Stimulated activated memory B cell treated with anti-CD40 and anti-IgM and Interleukin-4, amounts not matched to agents 10 μg/mL and 1 μg/mL and 100 μg/mL, for 72 hours (primary cell): ENCODE results near the gene HK2.
"Not testable (repeated sequence)": the region's sequence is repeated elsewhere in the genome, so short reads cannot be mapped to it uniquely, and the experiment has no call there.

ENCODE experiments used
- ATAC-seq: fragments of 150-1000 bp; cut with Tn5 transposase; 2 replicates; pipeline ENCODE4 v1.10.0; 2021
- H3K27ac Mint-ChIP-seq: one replicate; pipeline ENCODE4 v1.8.0; 2022; ENCODE audit warnings: mild to moderate bottlenecking, mixed read lengths
- H3K27me3 Mint-ChIP-seq: one replicate; pipeline ENCODE4 v1.8.0; 2022; ENCODE audit warnings: mixed read lengths
- H3K36me3 Mint-ChIP-seq: one replicate; pipeline ENCODE4 v1.8.0; 2022; ENCODE audit warnings: mixed read lengths
- H3K4me1 Mint-ChIP-seq: one replicate; pipeline ENCODE4 v1.8.0; 2022; ENCODE audit warnings: mixed read lengths
- H3K4me3 Mint-ChIP-seq: one replicate; pipeline ENCODE4 v1.8.0; 2022; ENCODE audit warnings: mild to moderate bottlenecking, moderate library complexity, mixed read lengths
- H3K9me3 Mint-ChIP-seq: one replicate; pipeline ENCODE4 v1.8.0; 2022; ENCODE audit warnings: mixed read lengths

HK2 gene

DNA sequence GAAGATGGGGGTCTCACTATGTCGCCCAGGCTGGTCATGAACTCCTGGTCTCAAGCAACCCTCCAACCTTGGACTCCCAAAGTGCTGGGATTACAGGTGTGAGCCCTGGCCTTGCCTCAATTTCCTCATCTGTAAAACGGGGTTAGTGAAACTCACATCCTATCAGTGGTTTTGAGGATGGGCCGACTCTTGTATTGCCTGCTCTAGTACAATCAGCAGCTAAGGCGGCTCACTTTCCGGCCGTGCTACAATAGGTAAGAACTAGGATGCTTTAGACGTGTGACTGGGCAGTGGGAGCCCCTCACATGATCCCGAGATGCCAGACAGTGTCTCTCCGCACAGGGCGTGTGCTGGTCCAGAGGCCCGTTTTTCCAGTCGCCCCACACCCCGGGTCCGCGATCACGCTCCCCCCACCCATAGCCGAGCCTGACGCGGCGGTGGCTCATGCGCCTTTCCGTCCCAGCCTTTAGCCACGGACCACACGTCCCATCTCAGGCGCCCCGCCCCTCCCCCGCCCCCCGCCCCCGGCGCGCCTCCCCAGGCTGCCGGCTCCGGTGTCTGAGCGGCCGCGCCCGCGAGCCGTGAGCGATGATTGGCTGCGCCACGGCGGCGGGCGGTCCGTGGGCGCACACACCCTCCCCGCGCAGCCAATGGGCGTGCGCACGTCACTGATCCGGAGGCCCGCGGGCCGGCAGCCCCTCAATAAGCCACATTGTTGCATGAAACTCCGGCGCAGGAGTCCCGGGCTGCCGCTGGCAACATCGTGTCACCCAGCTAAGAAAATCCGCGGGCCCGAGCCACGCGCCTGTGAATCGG lies at the start of gene HK2:
Gene HK2 (plus strand): TSS at position 710 of the 816 bp plus-strand sequence. CDS start 454 bp downstream, outside the sequence.
- no peaks in the 10 kb centered on the region for H3K36me3 Mint-ChIP-seq
- no peaks in the 10 kb centered on the region for H3K9me3 Mint-ChIP-seq
- H3K27me3 Mint-ChIP-seq: no peaks in the 10 kb centered on the region
- H3K4me3 Mint-ChIP-seq: peak within 1 kb of the TSS; percentile 92
- H3K4me1 Mint-ChIP-seq: peaks cover 40% of the 10 kb centered on the region
- peak; percentile 94 for ATAC-seq
- peak within 1 kb of the TSS; percentile 80 for H3K27ac Mint-ChIP-seq

DNA sequence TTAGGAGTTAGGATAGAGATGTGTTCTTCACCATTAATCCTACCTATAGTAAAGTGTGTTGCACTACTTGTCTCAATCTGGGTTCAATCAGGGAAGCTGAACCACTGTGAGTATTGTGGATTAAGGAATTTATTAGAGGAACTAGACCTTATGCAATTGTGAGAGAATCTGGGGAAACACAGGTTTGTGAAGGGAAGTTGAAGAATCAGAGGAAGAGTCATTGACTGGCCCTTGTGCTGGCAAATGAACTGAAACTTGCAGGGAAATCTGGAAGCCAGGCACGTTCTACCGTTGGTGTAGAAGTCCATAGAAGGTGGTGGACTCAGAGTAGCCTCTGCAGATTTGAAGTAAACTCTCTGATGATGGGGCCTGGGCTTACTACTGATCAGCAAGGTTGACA lies 44.7 kb upstream of the HK2 start:
- Mint-ChIP-seq H3K9me3 (peaks cover 15% of the 10 kb centered on the region), H3K27me3 (peaks cover 21% of the 10 kb centered on the region), H3K36me3 (peaks cover 11% of the 10 kb centered on the region), H3K4me1 (no peaks in the 10 kb centered on the region), H3K27ac (no peak overlapping the region), H3K4me3 (no peak overlapping the region)
- ATAC-seq: no peak

DNA sequence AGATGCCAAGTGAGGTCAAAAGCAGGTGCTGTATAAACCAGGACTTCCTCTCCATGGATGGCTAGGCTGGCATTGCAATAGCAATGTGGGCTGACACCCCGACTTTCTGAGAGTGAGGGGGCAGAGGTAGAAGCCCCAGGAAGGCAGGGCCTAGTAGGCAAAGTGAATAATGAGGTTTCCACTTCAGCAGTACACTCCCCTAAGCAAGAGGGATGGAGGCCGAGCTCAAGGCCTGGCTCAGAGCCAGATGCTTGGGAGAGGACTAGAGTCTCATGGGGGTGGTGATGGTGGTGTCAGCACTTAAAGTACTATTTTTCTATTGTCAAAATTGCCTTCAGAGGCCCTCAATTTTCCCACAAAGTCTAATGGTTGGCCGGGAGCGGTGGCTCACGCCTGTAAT lies 41.6 kb upstream of the HK2 start:
- no peak for ATAC-seq
- Mint-ChIP-seq H3K36me3 (peaks cover 11% of the 10 kb centered on the region), H3K4me1 (no peaks in the 10 kb centered on the region), H3K27ac (no peak overlapping the region), H3K27me3 (peaks cover 21% of the 10 kb centered on the region), H3K9me3 (peaks cover 13% of the 10 kb centered on the region), H3K4me3 (no peak overlapping the region)

DNA sequence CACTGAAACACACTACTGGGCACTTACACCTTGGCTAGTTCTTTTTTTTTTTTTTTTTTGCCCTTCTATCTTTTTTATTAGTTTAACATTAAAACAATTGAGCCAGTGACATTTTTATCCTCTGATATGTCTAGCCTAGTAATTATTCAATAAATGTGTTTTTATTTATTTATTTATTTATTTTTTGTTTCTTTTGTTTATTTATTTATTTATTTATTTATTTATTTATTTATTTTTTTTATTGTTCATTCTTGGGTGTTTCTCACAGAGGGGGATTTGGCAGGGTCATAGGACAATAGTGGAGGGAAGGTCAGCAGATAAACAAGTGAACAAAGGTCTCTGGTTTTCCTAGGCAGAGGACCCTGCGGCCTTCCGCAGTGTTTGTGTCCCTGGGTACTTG lies 39.0 kb upstream of the HK2 start:
- H3K36me3 Mint-ChIP-seq, H3K27ac Mint-ChIP-seq, ATAC-seq, H3K9me3 Mint-ChIP-seq, H3K4me1 Mint-ChIP-seq, H3K4me3 Mint-ChIP-seq: not testable (repeated sequence)
- peaks cover 16% of the 10 kb centered on the region for H3K27me3 Mint-ChIP-seq

DNA sequence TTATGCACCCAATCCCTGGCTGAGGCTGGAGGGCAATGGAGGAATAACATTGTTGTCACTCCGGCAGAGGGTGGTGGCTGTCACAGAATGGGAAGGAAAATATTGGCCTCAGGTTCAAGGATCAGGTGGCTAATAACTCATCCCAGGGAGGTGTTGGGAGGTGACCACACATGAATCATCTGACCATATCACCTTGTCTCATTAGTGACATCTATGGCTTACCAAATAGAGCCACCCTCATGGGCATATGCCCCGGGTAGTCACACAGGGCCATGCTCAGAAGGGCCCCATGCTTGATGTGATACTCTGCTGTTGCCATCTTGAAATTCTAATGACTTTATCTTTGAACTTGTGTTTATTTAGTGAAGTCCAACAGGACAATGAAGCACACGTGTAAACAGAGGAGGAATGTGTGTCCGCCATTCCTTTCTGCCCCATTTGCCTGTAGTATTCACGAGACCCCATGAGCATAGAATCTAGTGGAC lies 27.5 kb upstream of the HK2 start:
- ATAC-seq: no peak
- H3K4me1 Mint-ChIP-seq: peaks cover 7% of the 10 kb centered on the region
- no peak overlapping the region for H3K4me3 Mint-ChIP-seq
- H3K9me3 Mint-ChIP-seq: no peaks in the 10 kb centered on the region
- H3K27ac Mint-ChIP-seq: no peak overlapping the region
- no peaks in the 10 kb centered on the region for H3K36me3 Mint-ChIP-seq
- no peaks in the 10 kb centered on the region for H3K27me3 Mint-ChIP-seq

DNA sequence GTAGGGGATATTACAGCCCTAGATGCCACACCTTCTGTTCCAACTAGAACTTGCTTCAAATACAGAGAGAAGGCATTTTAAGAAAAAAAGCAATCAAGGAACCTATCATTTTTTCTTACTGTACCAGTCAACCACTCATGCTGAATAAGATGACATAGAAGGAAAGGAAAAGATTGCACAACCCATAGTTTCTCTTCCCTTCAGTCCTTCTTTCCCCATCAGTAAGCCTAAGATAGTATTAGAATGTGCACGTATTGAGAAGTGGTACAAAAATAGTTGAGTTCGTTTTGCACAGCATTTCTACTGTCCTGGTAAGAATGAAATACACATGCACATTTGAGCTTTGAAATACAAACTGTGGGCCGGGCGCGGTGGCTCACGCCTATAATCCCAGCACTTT lies 27.0 kb upstream of the HK2 start:
- H3K4me3 Mint-ChIP-seq: no peak overlapping the region
- H3K27me3 Mint-ChIP-seq: no peaks in the 10 kb centered on the region
- no peaks in the 10 kb centered on the region for H3K36me3 Mint-ChIP-seq
- H3K27ac Mint-ChIP-seq: no peak overlapping the region
- no peaks in the 10 kb centered on the region for H3K9me3 Mint-ChIP-seq
- peaks cover 7% of the 10 kb centered on the region for H3K4me1 Mint-ChIP-seq
- no peak for ATAC-seq

DNA sequence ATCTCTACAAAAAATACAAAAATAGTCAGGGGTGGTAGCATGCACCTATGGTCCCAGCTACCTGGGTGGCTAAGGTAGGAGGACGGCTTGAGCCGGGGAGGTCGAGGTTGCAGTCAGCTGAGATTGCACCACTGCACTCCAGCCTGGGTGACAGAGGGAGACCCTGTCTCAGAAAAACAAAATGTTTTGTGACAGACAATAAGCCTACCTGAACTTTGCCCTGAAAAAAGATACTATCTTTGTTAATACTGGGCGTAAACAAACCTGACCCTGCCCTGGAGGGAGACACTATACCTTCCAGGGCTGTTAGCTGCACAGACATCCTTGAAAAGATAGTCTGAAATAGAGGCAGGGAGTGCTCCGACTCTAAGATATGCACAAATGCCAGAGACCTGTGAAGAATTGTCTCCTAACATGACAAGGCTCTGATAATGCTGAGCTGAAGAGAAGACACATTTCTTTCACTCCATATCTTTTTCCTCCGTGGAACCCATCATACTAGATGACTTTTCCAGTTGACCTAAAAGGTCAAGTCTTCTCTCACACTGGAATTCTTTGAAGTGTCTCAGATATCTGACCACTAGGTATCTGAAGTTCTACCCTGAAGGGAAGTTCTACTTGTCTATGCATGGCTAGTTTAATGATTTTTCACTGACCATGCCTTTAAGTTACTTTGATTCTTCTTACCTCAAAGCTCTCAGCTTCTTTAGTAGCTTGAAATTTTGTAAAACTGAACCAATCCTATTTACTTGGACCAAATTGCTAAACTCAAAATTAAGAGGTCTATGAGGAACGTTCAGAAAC lies 20.9 kb upstream of the HK2 start:
- ATAC-seq: no peak
- H3K4me3 Mint-ChIP-seq: no peak overlapping the region
- H3K4me1 Mint-ChIP-seq: peaks cover 19% of the 10 kb centered on the region
- H3K27ac Mint-ChIP-seq: no peak overlapping the region
- no peaks in the 10 kb centered on the region for H3K36me3 Mint-ChIP-seq
- no peaks in the 10 kb centered on the region for H3K27me3 Mint-ChIP-seq
- H3K9me3 Mint-ChIP-seq: no peaks in the 10 kb centered on the region

DNA sequence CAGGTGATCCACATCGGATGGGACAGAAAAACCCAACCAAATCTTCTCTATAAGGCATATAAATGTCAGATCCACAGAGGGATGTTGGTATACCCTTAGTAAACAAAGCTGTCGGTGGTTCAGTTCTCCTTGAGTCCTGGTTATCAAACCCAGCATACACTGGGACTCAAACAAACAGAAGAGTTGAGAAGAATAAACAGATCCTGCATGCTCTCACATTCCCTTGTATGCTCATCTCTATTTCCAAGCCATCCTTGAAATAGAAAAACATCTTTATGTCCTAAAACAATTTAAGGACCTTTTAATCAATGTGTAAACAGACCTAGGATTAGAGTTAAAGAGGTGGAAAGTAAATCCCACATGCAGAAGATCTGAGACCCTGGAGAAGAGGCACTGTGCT lies 19.8 kb upstream of the HK2 start:
- Mint-ChIP-seq H3K36me3 (no peaks in the 10 kb centered on the region), H3K27me3 (no peaks in the 10 kb centered on the region), H3K4me3 (no peak overlapping the region)

DNA sequence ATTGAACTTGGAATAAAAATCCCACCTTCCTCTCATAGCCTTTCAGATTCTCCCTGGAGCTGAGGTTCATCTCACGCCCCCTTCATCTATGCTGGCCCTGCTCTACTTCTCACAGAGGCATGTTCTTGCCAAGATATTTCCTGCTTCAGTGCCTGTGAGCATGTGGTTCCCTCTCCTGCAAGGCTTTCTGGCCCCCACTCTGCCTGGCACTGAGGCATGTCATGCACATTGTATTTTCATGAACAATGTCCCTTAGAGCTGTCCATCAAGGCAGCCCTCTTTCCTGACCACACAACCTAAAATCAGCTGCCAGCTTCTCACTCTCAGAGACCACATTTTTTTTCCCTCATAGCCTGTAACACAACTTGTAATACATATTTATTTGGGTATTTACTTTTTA lies 18.0 kb upstream of the HK2 start:
- Mint-ChIP-seq H3K9me3 (no peaks in the 10 kb centered on the region), H3K27me3 (no peaks in the 10 kb centered on the region), H3K27ac (no peak overlapping the region), H3K4me3 (no peak overlapping the region), H3K4me1 (peaks cover 19% of the 10 kb centered on the region), H3K36me3 (no peaks in the 10 kb centered on the region)
- no peak for ATAC-seq

More for the DNA sequence above, 19.8 kb upstream of the HK2 start:
- Mint-ChIP-seq H3K27ac (no peak overlapping the region), H3K9me3 (no peaks in the 10 kb centered on the region), H3K4me1 (peaks cover 19% of the 10 kb centered on the region)
- ATAC-seq: no peak

DNA sequence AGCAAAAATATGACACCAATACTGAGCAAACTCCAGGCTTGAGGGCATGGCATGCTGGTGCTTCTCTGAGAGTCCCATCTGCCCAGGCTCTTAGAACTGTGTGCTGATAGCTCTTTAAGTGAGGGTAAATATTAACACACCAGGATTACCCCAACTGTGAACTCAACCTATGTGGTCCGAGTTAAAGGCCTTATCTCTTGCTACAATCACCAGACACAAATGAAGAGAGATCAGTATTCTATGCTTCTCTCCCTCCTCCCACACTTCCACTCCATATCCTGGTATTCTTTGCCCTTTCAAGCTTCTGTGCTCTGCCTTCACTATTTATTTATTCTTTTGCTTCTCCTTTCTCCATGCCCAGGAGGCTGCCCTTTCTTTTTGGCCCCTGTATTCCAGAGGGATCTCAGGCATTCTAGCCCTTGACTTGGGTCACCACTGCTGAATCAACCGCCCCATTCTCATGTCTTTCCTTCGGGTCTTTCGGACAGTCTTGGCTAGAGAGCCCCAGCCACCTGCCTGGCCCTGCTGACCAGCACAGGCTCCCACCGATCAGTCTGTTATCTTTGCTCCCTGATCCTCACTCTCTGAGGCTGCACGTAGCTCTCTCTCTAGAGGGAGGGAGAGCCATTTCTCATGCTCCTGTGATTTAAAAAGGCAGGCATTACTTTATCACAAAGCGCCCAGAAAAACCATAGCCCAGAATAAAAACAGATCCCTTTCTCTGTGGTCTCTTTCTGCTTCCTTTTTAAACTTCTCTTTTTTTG lies 17.2 kb upstream of the HK2 start:
- peaks cover 19% of the 10 kb centered on the region for H3K4me1 Mint-ChIP-seq
- ATAC-seq: peak; percentile 55

DNA sequence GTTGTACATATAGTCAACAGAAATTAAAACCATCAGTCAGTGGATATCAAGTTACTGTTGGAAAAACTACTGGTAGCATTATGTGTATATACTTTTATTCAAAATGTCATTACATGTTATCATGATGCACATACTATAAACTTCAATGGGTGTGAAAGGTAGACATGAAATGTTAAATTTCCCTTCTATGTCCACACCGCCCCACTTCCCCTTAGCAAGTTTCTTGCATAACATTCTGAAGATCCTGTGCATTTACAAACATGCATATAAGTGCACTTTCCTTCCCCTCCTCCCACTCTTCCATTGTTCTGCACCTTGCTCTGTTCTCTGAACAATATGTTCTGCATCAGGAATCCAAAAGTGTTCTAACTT lies 16.6 kb upstream of the HK2 start:
- Mint-ChIP-seq H3K4me1 (peaks cover 19% of the 10 kb centered on the region), H3K4me3 (no peak overlapping the region), H3K9me3 (no peaks in the 10 kb centered on the region), H3K36me3 (no peaks in the 10 kb centered on the region), H3K27ac (peak overlapping the region; percentile 81), H3K27me3 (no peaks in the 10 kb centered on the region)
- ATAC-seq: no peak

More for the DNA sequence above, 17.2 kb upstream of the HK2 start:
- no peaks in the 10 kb centered on the region for H3K27me3 Mint-ChIP-seq
- H3K4me3 Mint-ChIP-seq: peak overlapping the region; percentile 60
- peak overlapping the region; percentile 81 for H3K27ac Mint-ChIP-seq
- no peaks in the 10 kb centered on the region for H3K36me3 Mint-ChIP-seq
- H3K9me3 Mint-ChIP-seq: no peaks in the 10 kb centered on the region

DNA sequence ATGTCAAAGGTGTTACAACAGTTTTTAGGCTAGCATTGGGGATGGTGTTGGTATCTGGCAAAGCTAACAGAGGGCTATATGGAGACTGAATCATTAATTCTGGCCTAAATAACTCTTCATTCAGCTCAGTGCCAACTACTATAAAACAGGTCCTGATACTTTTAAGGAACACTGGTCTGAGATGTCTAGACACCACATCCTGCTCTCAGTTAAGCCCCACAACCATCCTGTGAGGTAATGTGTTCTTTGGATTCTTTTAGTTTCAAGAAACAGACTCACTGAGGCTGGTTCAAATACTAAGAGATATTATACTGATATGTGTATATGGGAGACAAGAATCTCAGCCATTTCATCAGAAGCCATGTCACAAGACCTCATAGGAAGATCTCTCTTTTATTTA lies 14.2 kb upstream of the HK2 start:
- no peak for ATAC-seq
- H3K4me3 Mint-ChIP-seq: no peak overlapping the region
- peaks cover 22% of the 10 kb centered on the region for H3K4me1 Mint-ChIP-seq
- H3K36me3 Mint-ChIP-seq: no peaks in the 10 kb centered on the region
- no peak overlapping the region for H3K27ac Mint-ChIP-seq
- H3K27me3 Mint-ChIP-seq: no peaks in the 10 kb centered on the region
- H3K9me3 Mint-ChIP-seq: no peaks in the 10 kb centered on the region

DNA sequence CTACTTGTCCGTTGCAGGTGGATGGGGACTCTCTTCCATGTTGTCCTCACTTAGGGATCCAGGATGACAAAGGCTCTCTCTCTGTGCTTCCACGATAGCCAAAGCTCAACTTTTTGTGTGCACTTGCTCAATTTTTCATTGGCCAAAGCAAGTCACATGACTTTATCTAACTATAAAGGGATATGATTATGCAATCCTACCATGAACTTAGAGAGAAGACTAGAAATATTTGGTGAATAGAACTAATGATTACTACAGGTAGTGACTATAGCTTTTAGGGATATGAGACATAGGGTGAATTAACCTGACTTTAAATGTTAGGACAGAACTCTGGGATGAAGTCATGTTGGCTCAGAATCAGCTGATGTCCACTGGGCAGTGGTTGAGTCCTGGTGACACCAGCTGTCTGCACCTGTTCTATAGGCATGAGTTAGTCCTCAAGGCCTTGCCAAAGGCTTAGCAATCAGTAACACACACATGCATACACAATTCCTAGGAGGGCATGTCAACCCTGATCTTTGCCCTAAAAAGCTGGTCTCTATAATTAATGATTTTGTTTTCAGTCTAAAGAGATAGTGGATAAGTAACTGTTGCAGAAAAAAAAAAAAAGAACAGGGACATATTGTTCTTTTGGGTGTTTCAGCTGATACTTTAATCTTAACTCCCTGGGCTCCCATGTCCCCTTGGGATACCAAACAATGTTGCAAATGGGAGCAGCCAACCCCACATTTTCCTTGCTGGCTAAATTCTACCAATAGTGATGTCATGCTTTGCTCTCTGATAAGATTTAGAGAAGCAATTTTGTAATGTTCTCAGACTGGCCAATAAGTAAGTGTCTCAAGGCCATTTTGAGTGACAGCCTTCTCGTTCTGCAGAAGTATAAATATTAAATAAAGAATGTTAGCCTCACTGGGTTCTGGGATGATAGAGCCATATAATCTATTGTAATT lies 12.5 kb upstream of the HK2 start:
- Mint-ChIP-seq H3K27ac (no peak overlapping the region), H3K27me3 (no peaks in the 10 kb centered on the region), H3K36me3 (no peaks in the 10 kb centered on the region), H3K4me1 (peaks cover 18% of the 10 kb centered on the region), H3K9me3 (no peaks in the 10 kb centered on the region), H3K4me3 (no peak overlapping the region)
- ATAC-seq: no peak

DNA sequence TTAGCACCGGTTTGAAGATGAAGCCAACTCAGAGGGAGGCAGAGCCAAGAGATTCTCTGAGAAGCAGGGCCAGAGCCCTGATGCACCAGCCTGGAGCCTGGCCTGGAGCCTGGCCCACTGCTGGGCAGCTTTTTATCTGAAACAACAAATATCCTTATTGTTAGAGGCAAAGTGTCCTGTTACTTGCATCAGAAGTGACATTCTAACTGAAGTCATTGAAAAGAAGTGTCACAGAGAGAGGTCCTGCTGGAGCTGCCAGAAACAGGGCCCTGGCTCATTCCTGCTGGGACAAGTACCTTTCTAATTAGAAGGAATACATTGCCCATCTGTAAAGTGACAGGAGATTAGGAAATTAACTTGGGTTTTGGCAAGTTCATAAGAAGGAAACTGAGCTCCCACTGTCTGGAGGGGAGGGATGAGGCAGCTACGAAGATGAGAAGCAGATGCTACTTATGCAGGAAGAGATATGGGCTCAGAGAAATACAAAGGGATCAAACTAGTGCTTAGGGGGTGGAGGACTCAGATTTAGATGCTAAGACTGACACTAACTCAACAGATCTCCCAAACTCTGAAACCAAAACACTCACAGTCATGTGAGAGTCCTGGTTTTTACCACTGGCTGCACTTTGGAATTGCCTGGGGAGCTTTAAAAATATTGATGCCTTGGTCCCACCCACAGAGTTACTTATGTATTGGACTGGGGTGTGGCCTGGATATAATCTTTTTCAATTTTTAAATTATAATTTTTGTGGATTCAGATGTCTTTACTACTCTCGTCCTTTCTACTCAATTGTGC lies 11.0 kb upstream of the HK2 start:
- no peaks in the 10 kb centered on the region for H3K9me3 Mint-ChIP-seq
- no peak overlapping the region for H3K27ac Mint-ChIP-seq
- no peak overlapping the region for H3K4me3 Mint-ChIP-seq
- H3K4me1 Mint-ChIP-seq: peaks cover 5% of the 10 kb centered on the region
- ATAC-seq: no peak
- no peaks in the 10 kb centered on the region for H3K27me3 Mint-ChIP-seq
- no peaks in the 10 kb centered on the region for H3K36me3 Mint-ChIP-seq
